Measurements from ENCODE around the gene GPR153.
A peak's percentile ranks its signal among the peaks of the same experiment; 100 is the strongest.
"Not testable (repeated sequence)": the region's sequence is repeated elsewhere in the genome, so short reads cannot be mapped to it uniquely, and the experiment has no call there.

GPR153 gene

GRCh38 chr1:6224718-6225117 lies 36.2 kb downstream of the GPR153 start:
- DNase-seq (ENCODE audit: low read depth): no peak

GRCh38 chr1:6223617-6224016 lies 37.3 kb downstream of the GPR153 start:
- DNase-seq (ENCODE audit: low read depth): no peak

- DNase-seq (ENCODE audit: low read depth): no peak
Measured at GRCh38 chr1:6222636-6223035, 38.3 kb downstream of the GPR153 start.

GRCh38 chr1:6221210-6221784 lies 39.6 kb downstream of the GPR153 start:
- no peak for DNase-seq (ENCODE audit: low read depth)

GRCh38 chr1:6220236-6220635 lies 40.7 kb downstream of the GPR153 start:
- no peak for DNase-seq (ENCODE audit: low read depth)

- not testable (repeated sequence) for DNase-seq (ENCODE audit: low read depth)
Measured at GRCh38 chr1:6219641-6220040, 41.3 kb downstream of the GPR153 start.

GRCh38 chr1:6218375-6219164 lies 42.3 kb downstream of the GPR153 start:
- DNase-seq (ENCODE audit: low read depth): no peak

GRCh38 chr1:6212193-6212959 lies 48.5 kb downstream of the GPR153 start:
- DNase-seq (ENCODE audit: low read depth): no peak

- no peak for DNase-seq (ENCODE audit: low read depth)
Measured at GRCh38 chr1:6211731-6212130, 49.2 kb downstream of the GPR153 start.

GRCh38 chr1:6210591-6211355 lies 50.1 kb downstream of the GPR153 start:
- no peak for DNase-seq (ENCODE audit: low read depth)

- DNase-seq (ENCODE audit: low read depth): no peak
Measured at GRCh38 chr1:6209661-6210580, 51.0 kb downstream of the GPR153 start.

- DNase-seq (ENCODE audit: low read depth): no peak
Measured at GRCh38 chr1:6208723-6209660, 51.9 kb downstream of the GPR153 start.

GRCh38 chr1:6207921-6208320 lies 53.0 kb downstream of the GPR153 start:
- no peak for DNase-seq (ENCODE audit: low read depth)

GRCh38 chr1:6207075-6207885 lies 53.6 kb downstream of the GPR153 start:
- no peak for DNase-seq (ENCODE audit: low read depth)

- DNase-seq (ENCODE audit: low read depth): no peak
Measured at GRCh38 chr1:6206520-6206855, 54.4 kb downstream of the GPR153 start.

GRCh38 chr1:6205849-6206519 lies 54.9 kb downstream of the GPR153 start, which contains the start of gene RNF207:
Gene RNF207 (plus strand): TSS chr1:6206119. CDS start chr1:6206536, 417 bp downstream.
- DNase-seq (ENCODE audit: low read depth): peak; percentile 28

- no peak for DNase-seq (ENCODE audit: low read depth)
Measured at GRCh38 chr1:6202256-6202655, 58.6 kb downstream of the GPR153 start.

GRCh38 chr1:6200188-6200809 lies 60.6 kb downstream of the GPR153 start:
- DNase-seq (ENCODE audit: low read depth): no peak

All from stimulated activated CD8-positive, alpha-beta memory T cell treated with anti-CD3 and anti-CD28 coated beads, Interleukin-12 subunit alpha, Interleukin-12 subunit beta, amount 100 ng/mL, for 4 hours (primary cell).